ENCODE measurements around the gene ALX4.

ALX4 gene

DNA sequence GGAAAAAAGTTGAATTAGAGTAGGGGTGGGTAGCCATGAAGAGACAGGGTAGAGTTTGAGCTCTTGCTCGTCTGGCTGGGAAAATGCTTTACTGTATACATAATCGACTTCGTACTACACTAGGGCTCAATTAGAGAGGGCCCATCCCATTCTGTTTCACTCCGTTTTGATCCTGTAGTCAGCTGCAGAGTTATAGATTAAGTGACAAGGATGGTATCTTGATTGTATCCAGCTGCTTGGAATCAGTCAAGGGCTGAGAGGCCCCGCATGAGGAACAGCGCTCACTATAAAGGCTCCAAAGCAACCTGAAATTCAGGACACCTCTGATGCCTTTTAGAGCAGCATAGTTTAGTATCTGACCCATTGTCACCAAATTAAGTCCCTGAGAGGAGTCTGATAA is 81.6 kb downstream of the ALX4 start:
- no peaks in the 10 kb centered on the region for H3K27me3 Mint-ChIP-seq
- no peak for ATAC-seq (ENCODE audit: low read depth)
- peaks cover 7% of the 10 kb centered on the region for H3K4me1 Mint-ChIP-seq
- no peak overlapping the region for H3K27ac Mint-ChIP-seq
- no peak overlapping the region for H3K4me3 Mint-ChIP-seq
- DNase-seq (ENCODE audit: low spot score in 2 of 2): no peak
- no peaks in the 10 kb centered on the region for H3K9me3 Mint-ChIP-seq
- peaks cover 11% of the 10 kb centered on the region for H3K36me3 Mint-ChIP-seq

DNA sequence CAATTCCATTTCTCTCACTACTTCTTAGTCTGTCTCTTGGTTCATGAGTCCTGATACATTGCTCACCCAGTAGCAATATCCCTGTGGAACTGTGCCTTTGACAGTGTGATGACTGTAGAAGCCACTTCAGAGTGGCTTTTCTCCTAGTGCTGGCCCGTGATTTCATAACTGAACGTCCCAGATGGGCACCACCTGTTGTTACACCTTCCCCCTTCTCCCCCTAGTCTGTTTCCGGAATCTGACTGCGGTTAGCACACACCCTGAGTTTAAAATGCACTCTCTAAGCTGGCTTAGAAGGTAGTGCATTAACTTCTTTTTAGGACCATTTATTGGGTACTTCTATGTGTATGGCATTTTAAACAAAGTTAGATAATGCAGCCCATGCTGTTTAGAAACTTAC is 83.0 kb downstream of the ALX4 start:
- Mint-ChIP-seq H3K27me3 (no peaks in the 10 kb centered on the region), H3K27ac (no peak overlapping the region), H3K4me1 (peaks cover 7% of the 10 kb centered on the region), H3K36me3 (peaks cover 8% of the 10 kb centered on the region), H3K9me3 (no peaks in the 10 kb centered on the region), H3K4me3 (no peak overlapping the region)
- DNase-seq (ENCODE audit: low spot score in 2 of 2): no peak
- ATAC-seq (ENCODE audit: low read depth): no peak

DNA sequence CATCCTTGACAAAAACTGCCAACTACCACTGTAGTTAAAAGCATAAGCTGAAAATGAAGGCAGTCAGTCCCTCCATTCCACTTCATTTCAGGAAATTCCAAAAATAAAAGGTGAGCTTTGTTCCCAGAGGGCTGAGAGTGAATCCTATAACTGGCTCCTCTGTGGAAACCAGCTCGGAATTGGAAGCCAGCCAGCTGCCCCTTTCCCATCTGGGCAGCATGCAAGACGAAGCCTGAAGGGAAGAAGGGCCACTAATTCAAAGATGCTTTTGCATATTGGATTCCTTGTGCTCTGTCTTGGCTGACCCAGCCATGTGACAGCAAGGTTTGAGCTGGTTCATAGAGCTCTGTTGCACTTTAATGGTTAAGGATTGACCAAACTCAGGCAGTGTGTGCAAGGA is 83.4 kb downstream of the ALX4 start:
- H3K36me3 Mint-ChIP-seq: peaks cover 10% of the 10 kb centered on the region
- peaks cover 7% of the 10 kb centered on the region for H3K4me1 Mint-ChIP-seq
- H3K27me3 Mint-ChIP-seq: no peaks in the 10 kb centered on the region
- DNase-seq (ENCODE audit: low spot score in 2 of 2) (no peak), ATAC-seq (ENCODE audit: low read depth) (no peak)
- no peaks in the 10 kb centered on the region for H3K9me3 Mint-ChIP-seq
- H3K4me3 Mint-ChIP-seq: no peak overlapping the region
- H3K27ac Mint-ChIP-seq: no peak overlapping the region

DNA sequence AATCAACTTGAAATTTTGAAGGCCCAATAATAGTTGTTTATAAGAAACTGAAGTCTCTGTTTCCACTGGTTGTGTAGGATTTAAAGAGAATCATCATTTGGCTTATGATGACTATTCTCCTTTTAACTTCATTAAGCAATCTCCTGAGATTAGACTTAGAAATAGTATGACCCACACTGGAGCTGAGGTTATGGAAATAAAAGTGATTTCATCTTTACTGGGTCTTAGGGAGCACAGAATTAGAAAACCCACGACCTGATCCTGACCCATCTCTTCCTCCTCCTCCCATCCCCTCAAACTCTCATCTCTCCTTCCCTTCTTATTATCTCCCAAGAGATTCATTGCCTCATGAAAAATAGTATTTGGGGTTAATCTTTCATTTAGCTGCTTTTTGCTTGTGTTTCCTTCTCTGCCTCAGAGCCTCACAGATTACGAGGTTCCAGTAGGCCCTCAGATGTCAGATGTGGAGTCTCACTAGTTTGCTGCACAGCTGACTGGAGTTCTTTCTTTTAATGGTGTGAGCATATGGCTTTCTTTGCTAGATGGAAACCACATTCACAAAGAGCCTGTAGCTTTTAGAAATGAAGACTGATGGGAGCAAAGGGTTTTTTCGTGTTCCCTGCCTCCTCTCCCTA is 85.0 kb downstream of the ALX4 start:
- Mint-ChIP-seq H3K9me3 (no peaks in the 10 kb centered on the region), H3K36me3 (peaks cover 18% of the 10 kb centered on the region), H3K27me3 (no peaks in the 10 kb centered on the region), H3K4me3 (no peak overlapping the region), H3K27ac (no peak overlapping the region), H3K4me1 (peaks cover 7% of the 10 kb centered on the region)
- DNase-seq (ENCODE audit: low spot score in 2 of 2) (no peak), ATAC-seq (ENCODE audit: low read depth) (no peak)

DNA sequence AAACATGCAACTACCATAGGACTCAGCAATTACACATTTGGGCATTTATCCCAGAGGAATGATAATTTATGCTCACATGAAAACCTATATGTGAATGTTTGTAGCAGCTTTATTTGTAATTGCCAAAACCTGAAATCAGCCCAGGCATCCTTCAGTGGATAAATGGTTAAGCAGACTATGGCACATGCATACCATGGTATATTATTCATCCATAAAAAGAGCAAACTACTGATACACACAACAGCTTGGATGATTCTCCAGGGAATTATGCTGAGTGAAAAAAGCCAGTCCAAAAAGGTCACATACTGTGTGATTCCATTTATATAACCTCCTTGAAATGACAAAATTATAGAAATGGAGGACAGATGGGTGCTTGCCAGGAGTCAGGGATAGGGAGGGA is 86.7 kb downstream of the ALX4 start:
- DNase-seq (ENCODE audit: low spot score in 2 of 2) (no peak), ATAC-seq (ENCODE audit: low read depth) (no peak)
- Mint-ChIP-seq H3K4me3 (no peak overlapping the region), H3K27ac (no peak overlapping the region), H3K27me3 (no peaks in the 10 kb centered on the region), H3K9me3 (no peaks in the 10 kb centered on the region), H3K4me1 (peaks cover 7% of the 10 kb centered on the region), H3K36me3 (peaks cover 22% of the 10 kb centered on the region)

DNA sequence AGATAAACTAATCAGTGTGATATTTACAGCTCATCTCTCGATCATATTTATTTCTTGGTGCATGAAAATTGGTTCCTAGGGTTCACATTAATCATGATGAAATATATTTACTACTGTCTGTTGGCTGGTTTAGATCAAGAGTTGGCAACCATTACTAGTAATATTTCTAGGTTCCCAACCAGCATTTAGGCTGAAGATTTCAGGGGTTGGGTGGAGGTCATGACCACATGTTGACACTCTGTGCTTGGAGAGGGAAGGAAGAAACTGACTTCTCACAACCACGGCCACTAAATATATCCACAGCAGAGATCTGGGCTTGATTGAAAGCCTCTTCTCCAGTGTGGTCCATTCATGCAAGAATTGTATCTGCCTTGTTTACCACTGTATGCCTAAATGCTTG is 87.9 kb downstream of the ALX4 start:
- no peaks in the 10 kb centered on the region for H3K27me3 Mint-ChIP-seq
- H3K9me3 Mint-ChIP-seq: no peaks in the 10 kb centered on the region
- peaks cover 19% of the 10 kb centered on the region for H3K36me3 Mint-ChIP-seq
- no peak overlapping the region for H3K27ac Mint-ChIP-seq
- DNase-seq (ENCODE audit: low spot score in 2 of 2) (no peak), ATAC-seq (ENCODE audit: low read depth) (no peak)
- no peak overlapping the region for H3K4me3 Mint-ChIP-seq
- peaks cover 5% of the 10 kb centered on the region for H3K4me1 Mint-ChIP-seq

DNA sequence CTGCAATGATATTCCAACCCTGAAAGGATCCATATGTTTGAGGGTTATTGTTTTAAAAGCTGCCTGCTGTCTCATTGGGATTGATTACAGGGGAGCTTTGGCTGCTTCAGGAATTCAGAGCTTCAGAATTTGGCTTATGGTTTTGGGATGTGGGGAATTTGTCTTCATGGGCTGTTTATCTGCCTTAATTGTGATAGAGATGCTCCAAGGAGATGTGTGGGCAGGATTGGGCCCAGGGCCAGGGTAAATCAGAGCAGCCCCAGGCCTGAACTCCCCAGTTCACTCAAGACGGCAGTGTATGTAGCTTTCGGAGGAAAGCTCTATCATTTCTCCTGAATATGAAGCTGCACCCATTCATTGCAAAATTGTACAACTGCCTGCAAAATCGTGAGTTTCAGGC is 88.5 kb downstream of the ALX4 start:
- Mint-ChIP-seq H3K36me3 (peaks cover 22% of the 10 kb centered on the region), H3K27me3 (no peaks in the 10 kb centered on the region), H3K9me3 (no peaks in the 10 kb centered on the region), H3K4me3 (no peak overlapping the region), H3K4me1 (peaks cover 3% of the 10 kb centered on the region), H3K27ac (no peak overlapping the region)
- DNase-seq (ENCODE audit: low spot score in 2 of 2): no peak
- ATAC-seq (ENCODE audit: low read depth): no peak

DNA sequence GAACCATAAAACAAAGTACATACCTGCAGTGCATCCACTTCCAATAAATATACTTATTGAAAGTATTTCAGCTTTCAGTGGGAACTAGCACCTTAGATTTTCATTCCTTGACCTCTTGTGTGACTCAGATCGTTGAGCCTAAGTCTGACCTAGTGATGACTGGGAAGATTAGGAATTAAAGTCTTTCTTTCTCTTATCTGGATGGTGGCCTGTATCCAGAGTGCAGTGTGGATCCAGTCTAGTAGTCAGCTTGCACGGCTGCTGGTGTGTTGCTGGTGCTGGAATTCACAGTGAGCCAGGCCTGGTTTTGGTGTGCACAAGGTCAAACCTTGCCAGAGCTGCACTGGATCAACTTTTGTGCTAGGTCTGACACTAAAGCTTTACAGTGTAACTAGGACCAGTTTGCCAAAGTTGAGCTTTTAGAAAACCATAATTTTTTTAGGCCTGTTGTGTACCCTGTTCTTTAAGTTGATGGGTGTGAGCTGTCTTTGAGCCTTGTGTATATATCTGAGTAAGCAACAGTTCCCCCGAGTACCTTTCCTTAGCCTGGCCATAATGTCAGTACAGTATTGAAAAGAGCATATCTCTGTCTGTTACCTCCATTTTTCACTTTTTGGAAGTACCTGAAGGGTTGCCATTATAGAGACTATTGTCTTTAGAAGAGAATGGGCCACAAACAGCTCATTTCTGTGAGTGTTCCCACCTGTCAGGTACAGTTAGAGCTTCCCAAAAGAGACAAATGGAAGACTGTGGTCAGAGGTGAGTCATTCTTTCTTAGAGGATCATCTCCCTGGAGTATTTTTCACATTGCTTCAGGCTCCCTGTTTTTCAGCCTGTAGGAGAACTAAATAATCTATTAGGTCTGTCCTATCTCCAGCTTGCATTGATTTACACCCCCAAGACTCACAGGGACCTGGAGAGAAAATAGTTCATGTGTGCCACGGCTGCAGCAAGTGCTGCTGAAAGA is 89.8 kb downstream of the ALX4 start:
- ATAC-seq (ENCODE audit: low read depth) (no peak), DNase-seq (ENCODE audit: low spot score in 2 of 2) (no peak)
- Mint-ChIP-seq H3K27ac (no peak overlapping the region), H3K27me3 (no peaks in the 10 kb centered on the region), H3K4me3 (no peak overlapping the region), H3K9me3 (no peaks in the 10 kb centered on the region), H3K36me3 (peaks cover 25% of the 10 kb centered on the region), H3K4me1 (peaks cover 3% of the 10 kb centered on the region)

DNA sequence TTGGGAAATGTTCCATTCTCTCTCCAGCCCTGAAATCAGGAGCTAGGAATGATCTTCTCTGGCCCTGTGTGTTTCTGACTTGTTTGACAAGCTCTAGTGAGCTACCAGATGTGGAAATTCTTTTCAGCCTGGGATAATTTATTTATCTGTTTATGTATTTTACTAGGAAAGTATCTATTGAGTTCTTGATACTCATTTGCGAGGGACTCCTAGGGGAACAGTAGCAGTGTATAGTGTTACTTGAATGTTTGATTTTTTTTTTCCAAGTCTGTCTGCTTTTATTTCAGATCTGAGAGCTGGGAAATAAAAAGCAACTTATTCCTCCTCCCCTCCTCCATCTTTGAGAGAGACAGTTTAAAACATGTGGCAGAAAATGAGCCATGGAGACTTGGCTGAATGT is 92.5 kb downstream of the ALX4 start:
- no peaks in the 10 kb centered on the region for H3K4me1 Mint-ChIP-seq

DNA sequence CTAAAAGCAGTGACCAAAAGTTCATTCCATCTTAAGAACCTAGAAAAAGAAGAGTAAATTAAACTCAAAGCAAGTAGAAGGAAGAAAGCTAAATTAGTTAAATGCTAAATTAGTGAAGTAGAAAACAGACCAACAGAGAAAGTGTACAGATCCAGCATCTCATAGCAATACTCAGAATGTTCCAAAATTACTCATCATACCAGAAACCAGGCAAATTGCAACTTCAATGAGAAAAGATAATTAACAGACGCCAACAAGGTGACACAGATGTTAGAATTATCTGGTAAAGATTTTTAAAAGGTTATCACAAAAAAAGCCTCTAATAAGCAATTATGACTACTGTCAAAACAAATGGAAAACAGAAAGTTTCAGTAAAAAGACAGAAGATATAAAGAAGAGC is 96.8 kb downstream of the ALX4 start:
- no peak overlapping the region for H3K4me3 Mint-ChIP-seq
- H3K36me3 Mint-ChIP-seq: peaks cover 46% of the 10 kb centered on the region
- H3K9me3 Mint-ChIP-seq: peaks cover 6% of the 10 kb centered on the region

More for the DNA sequence above, 92.5 kb downstream of the ALX4 start:
- Mint-ChIP-seq H3K27ac (no peak overlapping the region), H3K4me3 (no peak overlapping the region), H3K36me3 (peaks cover 33% of the 10 kb centered on the region), H3K27me3 (no peaks in the 10 kb centered on the region), H3K9me3 (peaks cover 1% of the 10 kb centered on the region)
- no peak for DNase-seq (ENCODE audit: low spot score in 2 of 2)
- no peak for ATAC-seq (ENCODE audit: low read depth)

DNA sequence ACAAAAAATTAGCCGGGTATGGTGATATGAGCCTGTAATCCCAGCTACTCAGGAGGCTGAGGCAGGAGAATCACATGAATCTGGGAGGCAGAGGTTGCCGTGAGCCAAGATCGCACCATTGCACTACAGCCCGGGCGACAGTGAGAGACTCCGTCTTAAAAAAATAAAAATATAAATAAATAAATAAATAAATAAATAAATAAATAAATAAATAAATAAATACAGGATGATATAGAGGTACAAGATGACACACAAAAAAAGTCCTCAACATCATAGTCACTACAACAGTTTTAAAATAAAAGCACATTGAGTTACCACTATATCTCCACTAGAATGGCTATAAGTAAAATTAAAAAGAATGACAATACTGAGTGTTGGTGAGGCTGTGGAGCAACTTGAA is 97.8 kb downstream of the ALX4 start:
- no peak overlapping the region for H3K27ac Mint-ChIP-seq
- H3K36me3 Mint-ChIP-seq: peaks cover 49% of the 10 kb centered on the region
- H3K4me3 Mint-ChIP-seq: no peak overlapping the region
- H3K9me3 Mint-ChIP-seq: peaks cover 6% of the 10 kb centered on the region
- H3K4me1 Mint-ChIP-seq: no peaks in the 10 kb centered on the region
- ATAC-seq (ENCODE audit: low read depth) (no peak), DNase-seq (ENCODE audit: low spot score in 2 of 2) (no peak)
- H3K27me3 Mint-ChIP-seq: no peaks in the 10 kb centered on the region

More for the DNA sequence above, 96.8 kb downstream of the ALX4 start:
- Mint-ChIP-seq H3K4me1 (no peaks in the 10 kb centered on the region), H3K27me3 (no peaks in the 10 kb centered on the region), H3K27ac (no peak overlapping the region)
- DNase-seq (ENCODE audit: low spot score in 2 of 2): no peak
- ATAC-seq (ENCODE audit: low read depth): no peak

Measured in memory B cell (primary cell).